Neuron (in vitro differentiated cells): ENCODE data around the gene MAPRE2.

Source experiments
- H2AFZ ChIP-seq: one replicate; pipeline ENCODE4 v1.6.1; 2013; ENCODE audit warnings: low read depth, mild to moderate bottlenecking, inconsistent platforms, low read length, moderate library complexity
- H3K27me3 ChIP-seq: one replicate; pipeline ENCODE4 v1.6.1; 2013; ENCODE audit warnings: low read length; ENCODE audit not compliant: insufficient read depth
- H3K36me3 ChIP-seq: one replicate; pipeline ENCODE4 v1.6.1; 2013; ENCODE audit warnings: low read length; ENCODE audit not compliant: insufficient read depth
- H3K4me1 ChIP-seq: one replicate; pipeline ENCODE4 v1.6.1; 2013; ENCODE audit warnings: low read length; ENCODE audit not compliant: insufficient read depth
- H3K4me3 ChIP-seq: 2 replicates; pipeline ENCODE4 v1.5.1; 2013; ENCODE audit warnings: mild to moderate bottlenecking, low read length, moderate library complexity
- H3K9me3 ChIP-seq: one replicate; pipeline ENCODE4 v1.6.1; 2013; ENCODE audit warnings: low read length

The MAPRE2 gene

GRCh38 chr18:35076135-35076924 is 35.1 kb downstream of the MAPRE2 start:
- Histone ChIP-seq H3K4me1 (peaks cover 14% of the 10 kb centered on the region), H3K36me3 (peaks cover 11% of the 10 kb centered on the region), H3K9me3 (no peaks in the 10 kb centered on the region), H3K4me3 (no peak overlapping the region), H2AFZ (no peak overlapping the region), H3K27me3 (no peaks in the 10 kb centered on the region)

GRCh38 chr18:35077937-35078336 is 36.7 kb downstream of the MAPRE2 start:
- no peaks in the 10 kb centered on the region for H3K27me3 ChIP-seq
- H3K36me3 ChIP-seq, result peaks cover 3% of the 10 kb centered on the region
- H3K9me3 ChIP-seq, result no peaks in the 10 kb centered on the region
- H3K4me3 ChIP-seq, result no peak overlapping the region
- H2AFZ ChIP-seq, result no peak overlapping the region
- peaks cover 14% of the 10 kb centered on the region for H3K4me1 ChIP-seq

GRCh38 chr18:35080058-35080457 is 38.8 kb downstream of the MAPRE2 start:
- Histone ChIP-seq H3K4me3 (no peak overlapping the region), H2AFZ (no peak overlapping the region), H3K27me3 (no peaks in the 10 kb centered on the region), H3K9me3 (no peaks in the 10 kb centered on the region), H3K36me3 (peaks cover 3% of the 10 kb centered on the region), H3K4me1 (peaks cover 14% of the 10 kb centered on the region)

GRCh38 chr18:35083174-35083712 is 42.0 kb downstream of the MAPRE2 start:
- Histone ChIP-seq H3K4me3 (no peak overlapping the region), H2AFZ (no peak overlapping the region), H3K27me3 (no peaks in the 10 kb centered on the region), H3K36me3 (peaks cover 3% of the 10 kb centered on the region), H3K4me1 (peaks cover 6% of the 10 kb centered on the region), H3K9me3 (no peaks in the 10 kb centered on the region)

GRCh38 chr18:35084494-35085449 is 43.6 kb downstream of the MAPRE2 start:
- Histone ChIP-seq H3K9me3 (no peaks in the 10 kb centered on the region), H3K4me1 (peaks cover 3% of the 10 kb centered on the region), H2AFZ (no peak overlapping the region), H3K4me3 (no peak overlapping the region), H3K36me3 (no peaks in the 10 kb centered on the region), H3K27me3 (no peaks in the 10 kb centered on the region)

GRCh38 chr18:35085450-35086380 is 44.5 kb downstream of the MAPRE2 start:
- no peak overlapping the region for H3K4me3 ChIP-seq
- no peaks in the 10 kb centered on the region for H3K4me1 ChIP-seq
- H3K36me3 ChIP-seq, result no peaks in the 10 kb centered on the region
- H2AFZ ChIP-seq, result no peak overlapping the region
- no peaks in the 10 kb centered on the region for H3K27me3 ChIP-seq
- no peaks in the 10 kb centered on the region for H3K9me3 ChIP-seq

- no peak overlapping the region for H2AFZ ChIP-seq
- H3K4me1 ChIP-seq, result no peaks in the 10 kb centered on the region
- no peaks in the 10 kb centered on the region for H3K9me3 ChIP-seq
- H3K4me3 ChIP-seq, result no peak overlapping the region
- H3K36me3 ChIP-seq, result no peaks in the 10 kb centered on the region
- no peaks in the 10 kb centered on the region for H3K27me3 ChIP-seq
Observed at GRCh38 chr18:35086704-35087103, 45.5 kb downstream of the MAPRE2 start.

- Histone ChIP-seq H3K4me3 (no peak overlapping the region), H3K36me3 (no peaks in the 10 kb centered on the region), H3K9me3 (no peaks in the 10 kb centered on the region), H3K27me3 (no peaks in the 10 kb centered on the region), H2AFZ (no peak overlapping the region), H3K4me1 (no peaks in the 10 kb centered on the region)
Observed at GRCh38 chr18:35087726-35088125, 46.5 kb downstream of the MAPRE2 start.

- no peaks in the 10 kb centered on the region for H3K27me3 ChIP-seq
- no peak overlapping the region for H3K4me3 ChIP-seq
- no peaks in the 10 kb centered on the region for H3K4me1 ChIP-seq
- no peak overlapping the region for H2AFZ ChIP-seq
- H3K36me3 ChIP-seq, result no peaks in the 10 kb centered on the region
- H3K9me3 ChIP-seq, result no peaks in the 10 kb centered on the region
Observed at GRCh38 chr18:35088921-35089320, 47.7 kb downstream of the MAPRE2 start.

GRCh38 chr18:35089382-35089781 is 48.2 kb downstream of the MAPRE2 start:
- H3K4me1 ChIP-seq, result no peaks in the 10 kb centered on the region
- H3K36me3 ChIP-seq, result no peaks in the 10 kb centered on the region
- H3K4me3 ChIP-seq, result no peak overlapping the region
- H3K27me3 ChIP-seq, result no peaks in the 10 kb centered on the region
- no peaks in the 10 kb centered on the region for H3K9me3 ChIP-seq
- H2AFZ ChIP-seq, result no peak overlapping the region

- Histone ChIP-seq H3K4me3 (no peak overlapping the region), H3K36me3 (no peaks in the 10 kb centered on the region), H3K9me3 (no peaks in the 10 kb centered on the region), H2AFZ (no peak overlapping the region), H3K27me3 (no peaks in the 10 kb centered on the region), H3K4me1 (no peaks in the 10 kb centered on the region)
Observed at GRCh38 chr18:35089891-35090550, 48.8 kb downstream of the MAPRE2 start.

- Histone ChIP-seq H3K4me3 (no peak overlapping the region), H3K4me1 (no peaks in the 10 kb centered on the region), H3K36me3 (no peaks in the 10 kb centered on the region), H3K27me3 (no peaks in the 10 kb centered on the region), H2AFZ (no peak overlapping the region), H3K9me3 (no peaks in the 10 kb centered on the region)
Observed at GRCh38 chr18:35091841-35092240, 50.6 kb downstream of the MAPRE2 start.
